ENCODE results near the gene FGFRL1.

FGFRL1 gene

DNA sequence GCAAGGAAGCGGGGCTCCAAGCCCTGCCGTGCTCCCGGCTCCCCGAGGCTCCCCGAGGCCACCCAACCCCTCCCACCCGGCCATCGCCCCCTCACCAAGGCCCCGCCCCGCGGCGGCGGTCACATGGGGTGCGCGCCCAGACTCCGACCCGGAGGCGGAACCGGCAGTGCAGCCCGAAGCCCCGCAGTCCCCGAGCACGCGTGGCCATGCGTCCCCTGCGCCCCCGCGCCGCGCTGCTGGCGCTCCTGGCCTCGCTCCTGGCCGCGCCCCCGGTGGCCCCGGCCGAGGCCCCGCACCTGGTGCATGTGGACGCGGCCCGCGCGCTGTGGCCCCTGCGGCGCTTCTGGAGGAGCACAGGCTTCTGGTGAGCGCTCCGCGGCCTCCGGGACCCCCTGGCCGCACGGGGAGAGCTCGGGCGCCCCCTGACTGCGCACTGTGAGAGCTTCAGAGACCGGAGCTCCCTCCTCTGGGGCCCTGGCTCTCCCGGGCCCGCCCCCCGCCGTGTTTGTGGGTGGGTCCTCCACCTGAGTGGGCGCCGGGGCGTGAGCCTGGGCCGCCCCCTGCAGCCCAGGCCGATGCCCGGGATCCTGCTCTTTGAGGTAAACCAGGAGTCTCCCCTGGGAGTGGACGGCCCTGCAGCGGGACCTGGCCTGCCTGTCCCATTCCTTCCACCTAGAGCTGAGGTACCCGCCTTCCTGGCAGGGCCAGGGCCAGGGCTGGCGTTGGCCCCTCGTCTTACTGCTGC, 24.4 kb upstream of the FGFRL1 start, which contains the start of gene IDUA:
IDUA (plus strand) TSS at position 166 of the 745 bp plus-strand sequence; CDS start at position 207, 41 bp downstream.
- peak; percentile 92 for ATAC-seq

GRCh38 chr4:987624-988513, 23.6 kb upstream of the FGFRL1 start:
- Mint-ChIP-seq H3K27ac (peak overlapping the region; percentile 62), H3K27me3 (no peaks in the 10 kb centered on the region)
- ATAC-seq, result no peak

More for the DNA sequence above, 24.4 kb upstream of the FGFRL1 start, which contains the start of gene IDUA:
- Mint-ChIP-seq H3K4me1 (peaks cover 29% of the 10 kb centered on the region), H3K9me3 (no peaks in the 10 kb centered on the region), H3K27ac (peak within 1 kb of the TSS; percentile 68), H3K27me3 (no peaks in the 10 kb centered on the region), H3K36me3 (peaks cover 19% of the 10 kb centered on the region), H3K4me3 (peak within 1 kb of the TSS; percentile 84)

DNA sequence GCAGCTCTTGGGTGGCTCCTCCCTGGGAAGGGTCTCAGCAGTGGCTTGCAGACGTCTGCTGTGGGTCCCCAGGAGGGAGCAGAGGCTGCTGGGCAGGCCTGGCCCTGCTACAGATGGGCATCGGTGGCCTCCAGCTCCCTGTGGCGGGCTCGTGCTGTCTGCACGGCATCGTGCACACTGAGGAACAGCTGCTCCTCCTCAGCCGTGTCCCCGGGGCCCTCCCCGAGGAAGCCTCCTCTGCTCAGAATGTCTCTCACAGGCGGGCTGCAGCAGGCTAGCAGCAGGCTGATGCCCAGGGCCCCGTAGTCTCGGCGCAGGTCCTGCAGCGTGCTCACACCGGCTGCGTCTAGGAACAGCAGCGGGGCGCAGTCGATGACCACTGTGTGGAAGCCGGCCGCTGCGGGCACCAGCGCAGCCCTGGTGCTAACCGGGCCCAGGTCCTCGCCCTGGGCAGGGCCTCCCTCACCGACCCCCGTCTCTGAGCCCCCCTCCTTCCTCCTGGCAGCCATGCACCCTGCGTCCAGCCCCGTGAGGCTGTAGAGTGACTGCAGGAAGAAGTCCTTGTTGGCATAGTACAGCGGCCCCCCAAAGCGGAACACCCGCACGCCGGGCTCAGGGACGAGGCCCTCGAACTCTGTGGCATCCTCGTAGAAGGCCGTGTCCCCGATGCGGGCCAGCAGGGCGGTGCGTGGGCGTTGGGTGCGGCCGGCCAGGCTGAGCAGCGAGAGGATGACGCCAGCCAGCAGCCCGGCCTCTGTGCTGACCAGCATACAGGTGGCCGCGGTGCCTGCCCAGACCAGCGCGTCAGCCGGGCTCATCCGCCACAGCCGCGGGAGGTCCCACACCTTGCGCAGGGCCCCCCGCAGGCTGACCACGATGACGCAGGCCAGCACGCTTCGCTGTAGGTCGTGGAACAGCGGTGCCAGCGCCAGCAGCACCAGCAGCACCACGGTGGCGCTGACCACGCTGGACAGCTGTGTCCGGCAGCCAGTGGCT, 22.4 kb upstream of the FGFRL1 start:
- Mint-ChIP-seq H3K4me3 (no peak overlapping the region), H3K36me3 (peaks cover 19% of the 10 kb centered on the region)

More at GRCh38 chr4:987624-988513, 23.6 kb upstream of the FGFRL1 start:
- Mint-ChIP-seq H3K4me3 (peak overlapping the region; percentile 84), H3K9me3 (no peaks in the 10 kb centered on the region), H3K36me3 (peaks cover 19% of the 10 kb centered on the region), H3K4me1 (peaks cover 29% of the 10 kb centered on the region)

GRCh38 chr4:989722-990471, 21.5 kb upstream of the FGFRL1 start:
- ATAC-seq, result no peak
- H3K4me3 Mint-ChIP-seq, result no peak overlapping the region
- H3K27ac Mint-ChIP-seq, result no peak overlapping the region

More for the DNA sequence above, 22.4 kb upstream of the FGFRL1 start:
- Mint-ChIP-seq H3K27me3 (no peaks in the 10 kb centered on the region), H3K9me3 (no peaks in the 10 kb centered on the region), H3K4me1 (peaks cover 29% of the 10 kb centered on the region), H3K27ac (no peak overlapping the region)
- no peak for ATAC-seq

DNA sequence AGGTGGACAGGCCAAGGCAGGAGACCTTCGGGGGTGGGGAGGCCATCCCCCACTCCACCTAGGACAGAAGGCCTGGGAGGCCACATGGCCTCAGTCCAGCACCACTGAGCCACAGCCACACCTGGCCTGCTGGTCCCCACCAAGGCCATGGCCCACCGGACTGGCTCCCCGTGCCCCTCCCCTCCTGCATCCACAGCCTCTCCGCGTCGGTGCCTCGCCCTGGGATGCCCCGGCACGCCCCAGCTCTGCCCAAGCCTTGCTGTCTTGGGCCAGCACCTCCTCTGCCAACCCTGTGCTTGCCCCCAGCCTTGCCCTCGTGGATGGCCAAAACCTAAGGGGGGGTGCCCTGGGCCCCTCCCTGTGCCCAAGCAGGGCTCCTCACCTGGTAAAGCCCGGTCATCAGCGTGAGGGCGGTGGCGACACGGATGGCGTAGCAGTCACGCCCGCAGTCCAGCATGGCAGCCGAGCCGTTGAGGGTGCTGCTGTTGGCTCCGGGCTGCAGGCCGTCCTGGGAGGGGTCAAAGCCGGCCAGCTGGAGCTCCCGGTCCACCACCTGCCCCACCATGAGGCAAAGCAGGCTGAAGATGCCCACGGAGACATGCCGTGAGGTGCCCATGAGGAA, 20.6 kb upstream of the FGFRL1 start:
- no peak overlapping the region for H3K27ac Mint-ChIP-seq
- H3K4me1 Mint-ChIP-seq, result peaks cover 23% of the 10 kb centered on the region
- no peak overlapping the region for H3K4me3 Mint-ChIP-seq
- H3K27me3 Mint-ChIP-seq, result peaks cover 7% of the 10 kb centered on the region
- H3K9me3 Mint-ChIP-seq, result no peaks in the 10 kb centered on the region
- ATAC-seq, result no peak
- peaks cover 19% of the 10 kb centered on the region for H3K36me3 Mint-ChIP-seq

More at GRCh38 chr4:989722-990471, 21.5 kb upstream of the FGFRL1 start:
- H3K4me1 Mint-ChIP-seq, result peaks cover 27% of the 10 kb centered on the region
- H3K27me3 Mint-ChIP-seq, result no peaks in the 10 kb centered on the region
- H3K36me3 Mint-ChIP-seq, result peaks cover 19% of the 10 kb centered on the region
- no peaks in the 10 kb centered on the region for H3K9me3 Mint-ChIP-seq

- no peak overlapping the region for H3K4me3 Mint-ChIP-seq
- H3K4me1 Mint-ChIP-seq, result peaks cover 21% of the 10 kb centered on the region
- H3K27ac Mint-ChIP-seq, result peak overlapping the region; percentile 60
- H3K9me3 Mint-ChIP-seq, result no peaks in the 10 kb centered on the region
- no peak for ATAC-seq
- H3K27me3 Mint-ChIP-seq, result peaks cover 15% of the 10 kb centered on the region
- peaks cover 19% of the 10 kb centered on the region for H3K36me3 Mint-ChIP-seq
These were observed 19.8 kb upstream of the FGFRL1 start for GRCh38 chr4:991451-992296.

DNA sequence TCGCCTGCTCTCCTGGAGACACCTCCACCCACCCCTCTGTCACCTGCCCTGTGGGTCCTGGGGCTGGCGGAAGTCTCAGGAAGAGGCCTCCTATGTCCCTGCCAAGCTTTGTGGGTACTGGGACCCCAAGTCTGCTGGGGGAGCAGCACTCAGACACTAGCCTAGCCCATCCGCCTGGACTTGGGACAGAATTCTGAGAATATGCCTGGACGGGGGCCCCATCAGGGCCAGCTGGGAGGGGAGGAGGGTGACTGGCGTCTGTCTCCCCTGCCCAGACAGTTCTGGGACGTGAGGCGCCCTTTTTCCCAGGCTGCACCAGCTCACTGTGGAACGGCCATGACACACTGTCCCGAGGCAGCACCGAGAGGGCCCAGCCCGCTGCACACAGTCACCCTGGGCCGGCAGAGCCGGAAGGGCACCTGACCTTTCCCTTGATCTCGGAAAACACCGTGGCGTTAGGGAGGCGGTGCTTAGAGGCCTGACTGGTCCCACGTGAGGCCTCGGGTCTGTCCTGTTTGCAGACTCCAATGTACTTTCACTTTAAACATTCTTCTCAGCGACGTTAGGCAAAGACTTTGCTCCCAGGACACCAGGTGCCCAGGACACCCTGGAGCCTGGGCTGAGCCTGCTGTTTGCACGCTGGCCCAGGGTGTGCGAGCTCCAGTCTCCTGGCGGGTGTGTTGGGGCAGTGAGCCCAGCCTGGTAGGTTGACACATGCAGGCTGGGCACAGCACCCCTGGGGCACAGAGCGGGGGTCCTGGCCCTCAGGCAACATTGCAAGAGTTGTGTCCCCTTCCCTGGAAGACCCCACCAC, 18.9 kb upstream of the FGFRL1 start:
- Mint-ChIP-seq H3K9me3 (no peaks in the 10 kb centered on the region), H3K27me3 (peaks cover 21% of the 10 kb centered on the region), H3K36me3 (peaks cover 19% of the 10 kb centered on the region), H3K4me1 (peaks cover 22% of the 10 kb centered on the region), H3K27ac (peak overlapping the region; percentile 60), H3K4me3 (peak overlapping the region; percentile 31)
- peak; percentile 50 for ATAC-seq

- Mint-ChIP-seq H3K27me3 (peaks cover 29% of the 10 kb centered on the region), H3K4me1 (peaks cover 20% of the 10 kb centered on the region), H3K27ac (peak within 1 kb of the TSS; percentile 60), H3K9me3 (no peaks in the 10 kb centered on the region), H3K4me3 (peak within 1 kb of the TSS; percentile 31), H3K36me3 (peaks cover 18% of the 10 kb centered on the region)
- ATAC-seq, result no peak
These were observed 18.1 kb upstream of the FGFRL1 start, which contains the start of gene SLC26A1 for GRCh38 chr4:993111-994029. Gene SLC26A1, minus strand, starts transcription at chr4:993404. Its CDS starts 1,701 bp downstream, at chr4:991703.

GRCh38 chr4:995311-996026, 16.0 kb upstream of the FGFRL1 start:
- H3K9me3 Mint-ChIP-seq, result peaks cover 3% of the 10 kb centered on the region
- H3K4me3 Mint-ChIP-seq, result no peak overlapping the region
- peaks cover 35% of the 10 kb centered on the region for H3K4me1 Mint-ChIP-seq
- H3K27me3 Mint-ChIP-seq, result peaks cover 42% of the 10 kb centered on the region
- H3K27ac Mint-ChIP-seq, result no peak overlapping the region
- peaks cover 7% of the 10 kb centered on the region for H3K36me3 Mint-ChIP-seq
- no peak for ATAC-seq

DNA sequence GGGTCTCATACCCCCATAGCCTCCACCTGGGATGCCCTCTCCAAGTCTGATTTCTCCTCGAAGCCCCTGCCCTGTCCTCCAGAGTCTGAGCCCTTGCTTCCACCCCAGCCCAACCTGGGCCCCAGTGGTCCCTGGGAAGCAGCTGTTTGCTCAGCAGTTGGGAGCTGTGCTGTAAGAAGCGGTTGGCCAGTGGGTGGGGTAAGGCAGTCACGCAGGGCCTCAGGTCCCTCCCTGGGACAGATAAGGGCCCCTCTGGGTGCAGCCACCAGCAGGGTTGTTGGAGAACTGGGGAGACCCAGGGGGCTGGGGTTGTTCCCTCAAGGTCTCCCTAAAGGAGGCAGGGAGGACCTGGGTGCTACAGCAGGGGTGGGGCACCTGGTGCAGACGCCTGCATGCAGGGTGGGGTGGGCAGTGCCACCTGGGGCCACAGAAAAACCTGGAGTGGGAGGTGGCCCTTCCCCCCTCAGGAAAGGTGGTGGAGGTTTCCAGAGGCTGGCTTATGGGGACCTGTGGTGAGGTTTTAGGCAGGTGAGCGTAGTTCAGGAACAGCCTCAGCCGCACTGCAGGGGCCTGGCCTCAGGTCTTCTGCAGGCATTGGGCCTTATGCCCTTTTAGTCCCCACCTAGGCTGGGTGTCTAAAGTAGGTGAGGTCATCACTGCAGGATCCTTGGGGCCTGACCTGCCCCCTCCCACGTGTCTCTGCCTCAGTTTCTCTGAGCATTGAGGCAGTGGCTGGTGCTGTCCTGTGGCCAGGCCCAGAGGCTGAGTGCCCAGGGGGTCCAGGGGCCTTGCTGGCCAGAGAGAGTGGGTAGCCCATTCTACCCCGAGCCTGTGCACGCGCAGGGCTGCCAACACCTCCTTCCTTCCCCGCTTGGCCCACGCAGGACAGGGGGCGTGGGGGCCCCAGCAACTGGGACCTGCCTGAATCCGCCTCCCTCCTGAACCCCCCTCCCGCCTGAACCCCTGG, 15.1 kb upstream of the FGFRL1 start:
- Mint-ChIP-seq H3K27ac (no peak overlapping the region), H3K27me3 (peaks cover 42% of the 10 kb centered on the region), H3K36me3 (no peaks in the 10 kb centered on the region), H3K9me3 (peaks cover 3% of the 10 kb centered on the region), H3K4me3 (peak overlapping the region; percentile 26), H3K4me1 (peaks cover 35% of the 10 kb centered on the region)
- no peak for ATAC-seq

Data from stimulated activated memory B cell treated with anti-CD40 and anti-IgM and Interleukin-4, amounts not matched to agents 10 μg/mL and 1 μg/mL and 100 μg/mL, for 72 hours (primary cell).